GM23248 (cell line): ENCODE measurements around the gene JMJD7. TPM values are rescaled to one million over a fixed set of nuclear protein-coding genes. Genes with fewer than 3 reads are reported as not detected.

Experiments
- DNase-seq: peaks from one replicate; pipeline ENCODE4 v3.0.0-alpha.2; 2015
- H2AFZ ChIP-seq: fragments of 200-600 bp; sonication (generic); 2 replicates; pipeline ENCODE4 v1.6.1; 2016; ENCODE audit warnings: antibody characterized with exemption
- H3F3A ChIP-seq: fragments of 200-600 bp; sonication (generic); 2 replicates; pipeline ENCODE4 v1.6.1; 2016; ENCODE audit warnings: mild to moderate bottlenecking, antibody characterized with exemption, mixed run types; ENCODE audit not compliant: insufficient read depth
- H3K27ac ChIP-seq: fragments of 200-600 bp; sonication (generic); 2 replicates; pipeline ENCODE4 v1.5.1; 2016; ENCODE audit warnings: mild to moderate bottlenecking
- H3K27me3 ChIP-seq: fragments of 200-600 bp; sonication (generic); replicated peaks from 2 replicates; pipeline ENCODE4 v1.6.1; 2016; ENCODE audit warnings: mild to moderate bottlenecking; ENCODE audit not compliant: insufficient read depth
- H3K36me3 ChIP-seq: fragments of 200-600 bp; sonication (generic); 2 replicates; pipeline ENCODE4 v1.6.1; 2016; ENCODE audit warnings: low read depth, mild to moderate bottlenecking
- H3K4me1 ChIP-seq: fragments of 200-600 bp; sonication (generic); 2 replicates; pipeline ENCODE4 v1.6.1; 2016; ENCODE audit warnings: mild to moderate bottlenecking; ENCODE audit not compliant: insufficient read depth
- H3K4me2 ChIP-seq: fragments of 200-600 bp; sonication (generic); one replicate; pipeline ENCODE4 v1.6.1; 2016; ENCODE audit warnings: mild to moderate bottlenecking; ENCODE audit not compliant: unreplicated experiment
- H3K4me3 ChIP-seq: fragments of 200-600 bp; sonication (generic); 2 replicates; pipeline ENCODE4 v1.5.1; 2016; ENCODE audit warnings: mild to moderate bottlenecking
- H3K79me2 ChIP-seq: fragments of 200-600 bp; sonication (generic); 2 replicates; pipeline ENCODE4 v1.6.1; 2016; ENCODE audit warnings: mild to moderate bottlenecking; ENCODE audit not compliant: insufficient read depth
- H3K9ac ChIP-seq: fragments of 200-600 bp; sonication (generic); 2 replicates; pipeline ENCODE4 v1.6.1; 2016; ENCODE audit warnings: mild to moderate bottlenecking
- H3K9me2 ChIP-seq: fragments of 200-600 bp; sonication (generic); 2 replicates; pipeline ENCODE4 v1.6.1; 2016; ENCODE audit warnings: mixed run types, mild to moderate bottlenecking, moderate library complexity; ENCODE audit not compliant: insufficient read depth
- H3K9me3 ChIP-seq: fragments of 200-600 bp; sonication (generic); one replicate; pipeline ENCODE4 v1.6.1; 2017; ENCODE audit warnings: low read depth
- H4K20me1 ChIP-seq: fragments of 200-600 bp; sonication (generic); 2 replicates; pipeline ENCODE4 v1.6.0; 2016; ENCODE audit not compliant: insufficient read depth
- EZH2 ChIP-seq: fragments of 200-600 bp; sonication (generic); IDR thresholded peaks from 2 replicates; pipeline ENCODE4 v1.6.1; 2018; ENCODE audit warnings: antibody characterized with exemption, mild to moderate bottlenecking; ENCODE audit not compliant: insufficient read depth, poor library complexity, severe bottlenecking
- EZH2phosphoT487 ChIP-seq: fragments of 200-600 bp; sonication (generic); IDR thresholded peaks from 2 replicates; pipeline ENCODE4 v1.6.1; 2018; ENCODE audit warnings: antibody characterized with exemption, moderate library complexity, mild to moderate bottlenecking, low read depth; ENCODE audit not compliant: insufficient read depth
- WGBS, 2 experiments: methylation state at CpG; one replicate each; pipeline ENCODE4 v1.1.6; 2015 to 2017; ENCODE audit warnings: low lambda C conversion rate in 2 of 2, low coverage in 1 of 2; ENCODE audit errors: missing lambda C conversion rate in 2 of 2; 5-methylcytosine and 5-hydroxymethylcytosine counted together
- in situ Hi-C: fragments of 300-500 bp; cut with MboI; formaldehyde crosslinking; loops from 2 replicates; pipeline ENCODE4 v1.15.0; 2020
- polyA plus RNA-seq: library from polyadenylated mRNA; unstranded; fragments of >200 nt; fragmentation: Nextera tagmentation; extraction: Ambion mirVana; gene quantifications from 2 replicates; pipeline ENCODE4 v1.2.1, GENCODE V29; 2016
- total RNA-seq: library from RNA; depleted of rRNA; stranded (reverse); fragments of >200 nt; shearing (Covaris generic); gene quantifications from 2 replicates; pipeline ENCODE4 v1.2.3, GENCODE V29; 2014

The JMJD7 gene
- total and polyA plus RNA-seq, 2 experiments from 2014 or later, result 3.5 to 11.7 TPM

GRCh38 chr15:41872166-41872747, 44.4 kb downstream of the JMJD7 start:
- no peaks in the 10 kb centered on the region for H3K9me2 ChIP-seq
- no peak overlapping the region for H3K4me2 ChIP-seq
- H3K4me3 ChIP-seq, result no peak overlapping the region
- H3K27me3 ChIP-seq, result no peaks in the 10 kb centered on the region
- no peaks in the 10 kb centered on the region for H3K36me3 ChIP-seq
- TF ChIP-seq EZH2, result no peak
- no peak for TF ChIP-seq EZH2phosphoT487
- no peaks in the 10 kb centered on the region for H3K4me1 ChIP-seq
- no peaks in the 10 kb centered on the region for H4K20me1 ChIP-seq
- H3K9me3 ChIP-seq, result no peaks in the 10 kb centered on the region
- WGBS, 2 experiments, result 82 to 83% methylated on average over 9 of the region's 9 CpGs
- H3K27ac ChIP-seq, result no peak overlapping the region
- H2AFZ ChIP-seq, result no peak overlapping the region
- H3K9ac ChIP-seq, result no peak overlapping the region
- no peaks in the 10 kb centered on the region for H3F3A ChIP-seq
- no peaks in the 10 kb centered on the region for H3K79me2 ChIP-seq
- in situ Hi-C loops, result no loop called here
- no peak for DNase-seq

GRCh38 chr15:41873711-41874110, 45.8 kb downstream of the JMJD7 start:
- H3K27me3 ChIP-seq, result no peaks in the 10 kb centered on the region
- no peaks in the 10 kb centered on the region for H3K36me3 ChIP-seq
- TF ChIP-seq EZH2phosphoT487 (no peak), EZH2 (no peak)
- H3K9me2 ChIP-seq, result no peaks in the 10 kb centered on the region
- H3K9me3 ChIP-seq, result no peaks in the 10 kb centered on the region
- no peak for DNase-seq
- H2AFZ ChIP-seq, result no peak overlapping the region
- no peaks in the 10 kb centered on the region for H3F3A ChIP-seq
- no peaks in the 10 kb centered on the region for H4K20me1 ChIP-seq
- whole genome bisulfite sequencing, 2 experiments, result 74 to 79% methylated on average over 8 of the region's 8 CpGs
- H3K79me2 ChIP-seq, result no peaks in the 10 kb centered on the region
- no peak overlapping the region for H3K9ac ChIP-seq
- H3K4me1 ChIP-seq, result no peaks in the 10 kb centered on the region
- no peak overlapping the region for H3K4me3 ChIP-seq
- in situ Hi-C loops, result no loop called here
- no peak overlapping the region for H3K27ac ChIP-seq
- no peak overlapping the region for H3K4me2 ChIP-seq

- Histone ChIP-seq H3K9me2 (no peaks in the 10 kb centered on the region), H3K9ac (no peak overlapping the region), H2AFZ (no peak overlapping the region), H3K79me2 (no peaks in the 10 kb centered on the region), H3K36me3 (no peaks in the 10 kb centered on the region), H3K27me3 (no peaks in the 10 kb centered on the region), H3F3A (no peaks in the 10 kb centered on the region), H3K9me3 (no peaks in the 10 kb centered on the region), H3K4me3 (no peak overlapping the region), H3K4me1 (no peaks in the 10 kb centered on the region), H4K20me1 (no peaks in the 10 kb centered on the region), H3K27ac (no peak overlapping the region), H3K4me2 (no peak overlapping the region)
- TF ChIP-seq EZH2 (no peak), EZH2phosphoT487 (no peak)
- no peak for DNase-seq
- WGBS, 2 experiments, result 80 to 87% methylated on average over 11 to 12 of the region's 12 CpGs
- in situ Hi-C loops, result no loop called here
Measured at GRCh38 chr15:41874736-41875135, 46.8 kb downstream of the JMJD7 start.

GRCh38 chr15:41876007-41876406, 48.1 kb downstream of the JMJD7 start:
- Histone ChIP-seq H2AFZ (no peak overlapping the region), H3K27me3 (no peaks in the 10 kb centered on the region), H3K4me1 (no peaks in the 10 kb centered on the region), H3K9me3 (no peaks in the 10 kb centered on the region), H3K36me3 (no peaks in the 10 kb centered on the region), H3K9me2 (no peaks in the 10 kb centered on the region), H3F3A (no peaks in the 10 kb centered on the region), H3K79me2 (no peaks in the 10 kb centered on the region), H3K4me3 (no peak overlapping the region), H3K9ac (no peak overlapping the region), H3K4me2 (no peak overlapping the region), H4K20me1 (no peaks in the 10 kb centered on the region), H3K27ac (no peak overlapping the region)
- 70 to 73% methylated on average over 13 of the region's 13 CpGs for WGBS, 2 experiments
- TF ChIP-seq EZH2, result no peak
- no peak for TF ChIP-seq EZH2phosphoT487
- in situ Hi-C loops, result no loop called here
- no peak for DNase-seq

GRCh38 chr15:41876689-41877088, 48.8 kb downstream of the JMJD7 start:
- H4K20me1 ChIP-seq, result no peaks in the 10 kb centered on the region
- no peak overlapping the region for H2AFZ ChIP-seq
- WGBS, 2 experiments, result 60 to 73% methylated on average over 10 to 12 of the region's 12 CpGs
- no peak overlapping the region for H3K4me2 ChIP-seq
- no peak overlapping the region for H3K4me3 ChIP-seq
- DNase-seq, result no peak
- no peaks in the 10 kb centered on the region for H3K27me3 ChIP-seq
- in situ Hi-C loops, result no loop called here
- H3K79me2 ChIP-seq, result no peaks in the 10 kb centered on the region
- H3K4me1 ChIP-seq, result no peaks in the 10 kb centered on the region
- H3K9ac ChIP-seq, result no peak overlapping the region
- no peaks in the 10 kb centered on the region for H3K9me3 ChIP-seq
- TF ChIP-seq EZH2phosphoT487, result no peak
- TF ChIP-seq EZH2, result no peak
- H3F3A ChIP-seq, result no peaks in the 10 kb centered on the region
- H3K27ac ChIP-seq, result no peak overlapping the region
- H3K36me3 ChIP-seq, result no peaks in the 10 kb centered on the region
- H3K9me2 ChIP-seq, result no peaks in the 10 kb centered on the region
